ENCODE data around the gene GRM8.

The GRM8 gene

DNA sequence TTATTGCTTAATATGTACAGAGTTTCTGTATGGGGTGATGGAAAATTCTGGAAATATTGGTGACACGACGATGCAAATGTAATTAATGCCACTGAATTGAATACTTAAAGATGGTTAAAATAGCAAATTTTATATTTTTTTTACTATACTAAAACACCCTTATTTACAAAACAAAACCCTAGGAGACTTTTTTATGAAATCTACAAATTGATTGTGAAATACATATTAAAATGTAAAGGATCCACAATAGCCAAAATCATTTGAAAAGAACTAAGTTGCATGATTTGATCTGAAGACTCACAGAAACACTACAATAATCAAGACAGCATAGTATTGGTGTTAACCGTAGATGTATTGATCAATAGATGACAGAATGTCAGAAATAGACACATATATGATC lies 252.0 kb downstream of the GRM8 start:
- WGBS (ENCODE audit: insufficient coverage, insufficient read length) = no CpG with 5 or more reads among the region's 3 CpGs
- H3K27me3 ChIP-seq (ENCODE audit: control insufficient read depth, insufficient read depth, low read length) = no peaks in the 10 kb centered on the region

GRCh38 chr7:126996659-126997058 lies 256.1 kb downstream of the GRM8 start:
- Histone ChIP-seq H3K36me3 (ENCODE audit: control insufficient read depth, insufficient read depth, low read length) (no peaks in the 10 kb centered on the region), H3K4me1 (ENCODE audit: control insufficient read depth, insufficient read depth, low read length) (no peaks in the 10 kb centered on the region), H3K9me3 (ENCODE audit: control insufficient read depth, insufficient read depth, low read length) (no peaks in the 10 kb centered on the region), H3K4me3 (ENCODE audit: low read length) (no peak overlapping the region), H3K27ac (ENCODE audit: low read length) (no peak overlapping the region), H3K27me3 (ENCODE audit: control insufficient read depth, insufficient read depth, low read length) (no peaks in the 10 kb centered on the region)
- DNase-seq (ENCODE audit: low read depth, low spot score) = no peak
- WGBS (ENCODE audit: insufficient coverage, insufficient read length) = no CpG with 5 or more reads among the region's 1 CpG

More for the DNA sequence above, 252.0 kb downstream of the GRM8 start:
- Histone ChIP-seq H3K9me3 (ENCODE audit: control insufficient read depth, insufficient read depth, low read length) (no peaks in the 10 kb centered on the region), H3K36me3 (ENCODE audit: control insufficient read depth, insufficient read depth, low read length) (no peaks in the 10 kb centered on the region), H3K4me3 (ENCODE audit: low read length) (no peak overlapping the region), H3K4me1 (ENCODE audit: control insufficient read depth, insufficient read depth, low read length) (no peaks in the 10 kb centered on the region), H3K27ac (ENCODE audit: low read length) (no peak overlapping the region)
- DNase-seq (ENCODE audit: low read depth, low spot score) = no peak

GRCh38 chr7:126993626-126994213 lies 259.0 kb downstream of the GRM8 start:
- Histone ChIP-seq H3K27me3 (ENCODE audit: control insufficient read depth, insufficient read depth, low read length) (no peaks in the 10 kb centered on the region), H3K9me3 (ENCODE audit: control insufficient read depth, insufficient read depth, low read length) (no peaks in the 10 kb centered on the region), H3K4me3 (ENCODE audit: low read length) (no peak overlapping the region), H3K36me3 (ENCODE audit: control insufficient read depth, insufficient read depth, low read length) (no peaks in the 10 kb centered on the region), H3K4me1 (ENCODE audit: control insufficient read depth, insufficient read depth, low read length) (no peaks in the 10 kb centered on the region), H3K27ac (ENCODE audit: low read length) (no peak overlapping the region)
- DNase-seq (ENCODE audit: low read depth, low spot score) = no peak
- WGBS (ENCODE audit: insufficient coverage, insufficient read length) = no CpG with 5 or more reads among the region's 2 CpGs

- H3K4me3 ChIP-seq (ENCODE audit: low read length) = no peak overlapping the region
- WGBS (ENCODE audit: insufficient coverage, insufficient read length) = no CpG with 5 or more reads among the region's 4 CpGs
- no peak for DNase-seq (ENCODE audit: low read depth, low spot score)
- no peaks in the 10 kb centered on the region for H3K36me3 ChIP-seq (ENCODE audit: control insufficient read depth, insufficient read depth, low read length)
- H3K4me1 ChIP-seq (ENCODE audit: control insufficient read depth, insufficient read depth, low read length) = no peaks in the 10 kb centered on the region
- no peak overlapping the region for H3K27ac ChIP-seq (ENCODE audit: low read length)
- H3K27me3 ChIP-seq (ENCODE audit: control insufficient read depth, insufficient read depth, low read length) = no peaks in the 10 kb centered on the region
- no peaks in the 10 kb centered on the region for H3K9me3 ChIP-seq (ENCODE audit: control insufficient read depth, insufficient read depth, low read length)
Measured at GRCh38 chr7:126988022-126988421, 264.7 kb downstream of the GRM8 start.

- WGBS (ENCODE audit: insufficient coverage, insufficient read length) = no CpG with 5 or more reads among the region's 2 CpGs
- no peaks in the 10 kb centered on the region; the same call in 1 of the 2 replicates for H3K9me3 ChIP-seq (ENCODE audit: control insufficient read depth, insufficient read depth, low read length)
- no peaks in the 10 kb centered on the region for H3K36me3 ChIP-seq (ENCODE audit: control insufficient read depth, insufficient read depth, low read length)
- no peaks in the 10 kb centered on the region for H3K27me3 ChIP-seq (ENCODE audit: control insufficient read depth, insufficient read depth, low read length)
- H3K4me3 ChIP-seq (ENCODE audit: low read length) = no peak overlapping the region
- H3K27ac ChIP-seq (ENCODE audit: low read length) = no peak overlapping the region
- H3K4me1 ChIP-seq (ENCODE audit: control insufficient read depth, insufficient read depth, low read length) = no peaks in the 10 kb centered on the region
- no peak for DNase-seq (ENCODE audit: low read depth, low spot score)
Measured at GRCh38 chr7:126979722-126980121, 273.0 kb downstream of the GRM8 start.

DNA sequence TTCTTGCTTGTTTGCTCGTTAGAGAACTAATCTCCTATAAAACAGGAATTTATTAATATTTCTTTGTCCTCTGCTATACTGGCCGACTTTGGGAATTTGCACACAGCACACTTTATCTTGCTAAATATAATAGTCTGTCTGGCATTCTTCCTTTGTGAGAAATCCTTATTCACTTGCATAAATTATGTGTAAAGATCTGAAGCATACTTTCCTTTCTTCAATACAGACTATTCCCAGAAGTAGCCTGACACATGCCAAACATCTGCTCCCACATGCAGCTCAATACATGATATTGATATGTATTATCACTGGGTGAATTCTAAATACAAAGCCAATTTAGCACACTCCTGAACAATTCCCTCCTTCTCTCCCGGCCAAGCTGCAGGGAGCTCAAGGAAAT lies 273.9 kb downstream of the GRM8 start:
- Histone ChIP-seq H3K9me3 (ENCODE audit: control insufficient read depth, insufficient read depth, low read length) (no peaks in the 10 kb centered on the region; the same call in 1 of the 2 replicates), H3K4me3 (ENCODE audit: low read length) (no peak overlapping the region), H3K27ac (ENCODE audit: low read length) (no peak overlapping the region), H3K27me3 (ENCODE audit: control insufficient read depth, insufficient read depth, low read length) (no peaks in the 10 kb centered on the region), H3K36me3 (ENCODE audit: control insufficient read depth, insufficient read depth, low read length) (no peaks in the 10 kb centered on the region), H3K4me1 (ENCODE audit: control insufficient read depth, insufficient read depth, low read length) (no peaks in the 10 kb centered on the region)
- no CpG with 5 or more reads among the region's 3 CpGs for WGBS (ENCODE audit: insufficient coverage, insufficient read length)
- no peak for DNase-seq (ENCODE audit: low read depth, low spot score)

DNA sequence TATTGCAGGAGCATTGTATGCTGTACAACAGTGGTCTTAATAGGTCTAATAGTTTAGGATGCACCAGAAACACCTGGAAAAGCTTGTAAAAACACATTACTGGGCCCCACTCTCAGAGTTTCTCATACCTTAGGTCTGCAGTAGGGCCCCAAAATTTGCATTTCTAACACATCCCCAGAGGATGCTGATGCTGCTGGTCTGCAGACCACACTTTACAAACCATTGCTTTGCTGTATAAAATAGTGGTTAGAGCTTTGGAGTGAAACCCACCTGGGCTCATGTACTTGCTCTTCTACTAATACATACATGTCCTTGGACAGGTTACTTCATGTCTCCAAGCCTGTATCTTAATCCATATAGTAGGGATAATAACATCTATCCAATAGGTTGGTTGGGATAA lies 279.7 kb downstream of the GRM8 start:
- Histone ChIP-seq H3K27ac (ENCODE audit: low read length) (no peak overlapping the region), H3K9me3 (ENCODE audit: control insufficient read depth, insufficient read depth, low read length) (no peaks in the 10 kb centered on the region), H3K27me3 (ENCODE audit: control insufficient read depth, insufficient read depth, low read length) (no peaks in the 10 kb centered on the region), H3K4me1 (ENCODE audit: control insufficient read depth, insufficient read depth, low read length) (no peaks in the 10 kb centered on the region), H3K4me3 (ENCODE audit: low read length) (no peak overlapping the region), H3K36me3 (ENCODE audit: control insufficient read depth, insufficient read depth, low read length) (no peaks in the 10 kb centered on the region)
- no peak for DNase-seq (ENCODE audit: low read depth, low spot score)

DNA sequence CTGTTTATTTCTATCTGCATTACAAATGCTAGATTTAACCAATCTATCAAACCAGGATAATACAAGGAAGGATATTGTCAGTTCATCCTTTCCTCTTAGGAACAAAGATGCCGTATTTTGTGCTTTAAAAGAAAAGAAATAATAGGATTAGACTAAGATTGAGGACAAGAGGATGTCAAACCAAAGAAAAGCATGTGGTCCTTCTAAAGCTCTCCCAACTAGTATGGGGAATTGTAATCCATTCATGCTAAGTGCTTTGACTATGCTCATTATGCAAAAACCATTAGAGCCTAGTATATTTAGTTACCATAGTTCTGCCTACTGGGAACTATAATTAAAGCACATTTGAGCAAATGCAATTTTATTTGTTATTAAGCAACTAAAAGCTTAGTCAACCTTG lies 280.2 kb downstream of the GRM8 start:
- DNase-seq (ENCODE audit: low read depth, low spot score) = no peak
- no CpG with 5 or more reads among the region's 1 CpG for WGBS (ENCODE audit: insufficient coverage, insufficient read length)
- H3K27ac ChIP-seq (ENCODE audit: low read length) = no peak overlapping the region
- no peaks in the 10 kb centered on the region for H3K27me3 ChIP-seq (ENCODE audit: control insufficient read depth, insufficient read depth, low read length)
- H3K36me3 ChIP-seq (ENCODE audit: control insufficient read depth, insufficient read depth, low read length) = no peaks in the 10 kb centered on the region
- H3K4me1 ChIP-seq (ENCODE audit: control insufficient read depth, insufficient read depth, low read length) = no peaks in the 10 kb centered on the region
- H3K4me3 ChIP-seq (ENCODE audit: low read length) = no peak overlapping the region
- no peaks in the 10 kb centered on the region for H3K9me3 ChIP-seq (ENCODE audit: control insufficient read depth, insufficient read depth, low read length)

GRCh38 chr7:126959649-126960048 lies 293.1 kb downstream of the GRM8 start:
- Histone ChIP-seq H3K27me3 (ENCODE audit: control insufficient read depth, insufficient read depth, low read length) (no peaks in the 10 kb centered on the region), H3K36me3 (ENCODE audit: control insufficient read depth, insufficient read depth, low read length) (no peaks in the 10 kb centered on the region), H3K27ac (ENCODE audit: low read length) (no peak overlapping the region), H3K4me1 (ENCODE audit: control insufficient read depth, insufficient read depth, low read length) (no peaks in the 10 kb centered on the region), H3K9me3 (ENCODE audit: control insufficient read depth, insufficient read depth, low read length) (no peaks in the 10 kb centered on the region), H3K4me3 (ENCODE audit: low read length) (no peak overlapping the region)
- DNase-seq (ENCODE audit: low read depth, low spot score) = no peak

- DNase-seq (ENCODE audit: low read depth, low spot score) = no peak
- no peak overlapping the region for H3K27ac ChIP-seq (ENCODE audit: low read length)
- no CpG with 5 or more reads among the region's 17 CpGs for WGBS (ENCODE audit: insufficient coverage, insufficient read length)
Measured at GRCh38 chr7:126958367-126958766, 294.4 kb downstream of the GRM8 start.

DNA sequence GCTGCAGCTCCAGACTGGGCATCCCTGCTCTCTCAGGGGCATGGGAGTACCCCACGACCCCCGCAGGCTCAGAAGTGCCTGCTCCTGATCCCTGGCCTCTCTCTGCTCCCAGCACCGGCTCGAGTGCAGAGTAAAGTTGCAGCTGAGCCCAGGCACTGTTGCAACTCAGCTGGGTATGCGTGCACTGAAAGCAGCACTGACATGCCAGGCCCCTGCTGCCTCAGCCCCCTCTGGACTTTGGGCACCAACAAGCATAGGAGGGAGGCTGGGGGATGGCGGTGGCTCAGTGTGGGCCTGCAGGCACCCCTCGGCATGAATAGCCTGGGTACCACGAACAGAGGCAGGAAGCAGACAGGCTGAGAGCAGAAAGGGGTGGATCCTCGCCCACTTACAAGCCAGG lies 295.3 kb downstream of the GRM8 start:
- no peak for DNase-seq (ENCODE audit: low read depth, low spot score)
- WGBS (ENCODE audit: insufficient coverage, insufficient read length) = no CpG with 5 or more reads among the region's 9 CpGs
- Histone ChIP-seq H3K4me3 (ENCODE audit: low read length) (no peak overlapping the region), H3K27me3 (ENCODE audit: control insufficient read depth, insufficient read depth, low read length) (no peaks in the 10 kb centered on the region), H3K9me3 (ENCODE audit: control insufficient read depth, insufficient read depth, low read length) (no peaks in the 10 kb centered on the region), H3K27ac (ENCODE audit: low read length) (no peak overlapping the region), H3K4me1 (ENCODE audit: control insufficient read depth, insufficient read depth, low read length) (no peaks in the 10 kb centered on the region), H3K36me3 (ENCODE audit: control insufficient read depth, insufficient read depth, low read length) (no peaks in the 10 kb centered on the region)

More at GRCh38 chr7:126958367-126958766, 294.4 kb downstream of the GRM8 start:
- Histone ChIP-seq H3K9me3 (ENCODE audit: control insufficient read depth, insufficient read depth, low read length) (no peaks in the 10 kb centered on the region), H3K36me3 (ENCODE audit: control insufficient read depth, insufficient read depth, low read length) (no peaks in the 10 kb centered on the region), H3K4me3 (ENCODE audit: low read length) (no peak overlapping the region), H3K4me1 (ENCODE audit: control insufficient read depth, insufficient read depth, low read length) (no peaks in the 10 kb centered on the region), H3K27me3 (ENCODE audit: control insufficient read depth, insufficient read depth, low read length) (no peaks in the 10 kb centered on the region)

Measured in iPS DF 6.9 (cell line).